ENCODE results near the gene G2E3.
"Not testable (repeated sequence)": the region's sequence is repeated elsewhere in the genome, so short reads cannot be mapped to it uniquely, and the experiment has no call there.

G2E3 gene

DNA sequence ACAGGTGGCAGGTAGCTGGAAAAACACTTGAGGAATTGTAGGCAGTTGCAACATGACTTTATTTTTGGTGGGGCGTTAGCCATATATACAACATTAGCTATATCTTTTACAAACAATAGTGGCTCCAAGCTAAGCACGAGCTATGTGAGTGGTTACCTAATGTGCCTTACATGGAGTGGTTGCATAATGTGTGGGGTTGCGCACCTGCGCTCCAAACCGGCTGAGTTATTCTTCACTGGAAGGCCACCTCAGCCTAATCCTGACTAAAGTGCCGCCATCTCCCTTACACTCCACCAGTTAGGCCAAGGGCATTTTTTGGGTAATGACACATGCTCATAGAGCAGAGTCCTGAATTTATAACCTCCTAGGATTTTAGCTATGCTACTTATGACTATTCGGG is 31.8 kb upstream of the G2E3 start:
- FAIRE-seq (no peak), DNase-seq (ENCODE audit: insufficient read length, low spot score) (no peak)
- no peak for TF ChIP-seq POU2F2 (IDR thresholded peaks at IDR 0.05; ENCODE audit: low read depth, low read length)
- TF ChIP-seq TAF1 (IDR thresholded peaks at IDR 0.05; ENCODE audit: low read depth, low read length): no peak
- no peak for TF ChIP-seq PAX5 (IDR thresholded peaks at IDR 0.05; ENCODE audit: insufficient read depth, low read length, severe bottlenecking)
- no peak for TF ChIP-seq POLR2A (IDR thresholded peaks at IDR 0.05; ENCODE audit: low read depth, low read length)
- TF ChIP-seq POLR2AphosphoS5 (IDR thresholded peaks at IDR 0.05; ENCODE audit: low read depth, low read length): no peak

DNA sequence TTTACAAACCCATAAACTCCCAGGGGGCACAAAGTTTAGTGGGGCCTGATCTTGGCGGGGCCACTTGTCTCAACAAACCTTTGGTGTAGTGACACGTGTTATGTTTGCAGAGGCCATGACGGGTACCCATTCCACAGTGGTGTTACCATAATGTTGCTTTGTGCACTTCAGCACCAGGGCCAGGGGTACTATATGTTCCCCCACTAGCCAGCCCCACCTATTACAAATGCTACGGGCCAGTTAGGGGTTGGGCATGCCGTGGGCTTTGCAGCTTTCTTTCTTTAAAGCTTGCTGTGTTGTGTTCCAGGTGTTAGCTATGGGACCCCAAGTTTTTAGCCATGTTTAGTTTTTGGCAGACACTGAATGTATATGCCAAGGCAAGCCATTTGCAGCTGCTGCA is 30.8 kb upstream of the G2E3 start:
- TF ChIP-seq POU2F2 (IDR thresholded peaks at IDR 0.05; ENCODE audit: low read depth, low read length) (no peak), POLR2AphosphoS5 (IDR thresholded peaks at IDR 0.05; ENCODE audit: low read depth, low read length) (no peak), TAF1 (IDR thresholded peaks at IDR 0.05; ENCODE audit: low read depth, low read length) (no peak), POLR2A (IDR thresholded peaks at IDR 0.05; ENCODE audit: low read depth, low read length) (no peak)
- FAIRE-seq (no peak), DNase-seq (ENCODE audit: insufficient read length, low spot score) (no peak)

- no peak for FAIRE-seq
- DNase-seq (ENCODE audit: insufficient read length, low spot score): no peak
- TF ChIP-seq POLR2A (IDR thresholded peaks at IDR 0.05; ENCODE audit: low read depth, low read length): no peak
- TF ChIP-seq SPI1 (IDR thresholded peaks at IDR 0.05; ENCODE audit: low read depth, low read length): no peak
- no peak for TF ChIP-seq PAX5 (IDR thresholded peaks at IDR 0.05; ENCODE audit: insufficient read depth, low read length, severe bottlenecking)
- TF ChIP-seq POU2F2 (IDR thresholded peaks at IDR 0.05; ENCODE audit: low read depth, low read length): no peak
- TF ChIP-seq POLR2AphosphoS5 (IDR thresholded peaks at IDR 0.05; ENCODE audit: low read depth, low read length): no peak
- no peak for TF ChIP-seq TAF1 (IDR thresholded peaks at IDR 0.05; ENCODE audit: low read depth, low read length)
These were observed 29.9 kb upstream of the G2E3 start for GRCh38 chr14:30528778-30529642.

- TF ChIP-seq SPI1 (IDR thresholded peaks at IDR 0.05; ENCODE audit: low read depth, low read length): no peak
- no peak for TF ChIP-seq POLR2A (IDR thresholded peaks at IDR 0.05; ENCODE audit: low read depth, low read length)
- TF ChIP-seq PAX5 (IDR thresholded peaks at IDR 0.05; ENCODE audit: insufficient read depth, low read length, severe bottlenecking): no peak
- no peak for TF ChIP-seq TAF1 (IDR thresholded peaks at IDR 0.05; ENCODE audit: low read depth, low read length)
- TF ChIP-seq POLR2AphosphoS5 (IDR thresholded peaks at IDR 0.05; ENCODE audit: low read depth, low read length): no peak
- TF ChIP-seq POU2F2 (IDR thresholded peaks at IDR 0.05; ENCODE audit: low read depth, low read length): no peak
- no peak for DNase-seq (ENCODE audit: insufficient read length, low spot score)
- no peak for FAIRE-seq
These were observed 26.7 kb upstream of the G2E3 start for GRCh38 chr14:30532264-30532663.

DNA sequence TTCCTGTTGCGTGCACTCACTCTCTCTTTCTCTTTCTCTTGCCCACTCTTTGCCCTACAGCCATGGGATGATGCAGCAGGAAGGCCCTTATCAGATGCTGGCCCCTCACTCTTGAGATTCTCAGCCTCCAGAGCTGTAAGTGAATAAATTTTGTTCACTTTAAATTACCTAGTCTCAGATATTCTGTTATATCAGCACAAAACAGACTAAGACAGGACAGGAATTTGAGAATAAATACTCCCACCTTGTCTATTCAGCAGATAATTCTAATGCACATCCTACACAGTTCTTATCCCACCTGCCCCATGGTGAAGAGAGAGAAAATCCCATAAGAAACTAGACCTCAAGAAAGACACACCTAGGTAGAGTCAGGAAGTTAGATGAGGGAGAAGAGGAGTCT is 25.8 kb upstream of the G2E3 start:
- DNase-seq (ENCODE audit: insufficient read length, low spot score): no peak
- FAIRE-seq: no peak
- no peak for TF ChIP-seq SPI1 (IDR thresholded peaks at IDR 0.05; ENCODE audit: low read depth, low read length)
- TF ChIP-seq PAX5 (IDR thresholded peaks at IDR 0.05; ENCODE audit: insufficient read depth, low read length, severe bottlenecking): no peak

- FAIRE-seq: no peak
- no peak for DNase-seq (ENCODE audit: insufficient read length, low spot score)
- TF ChIP-seq POLR2AphosphoS5 (IDR thresholded peaks at IDR 0.05; ENCODE audit: low read depth, low read length) (no peak), POLR2A (IDR thresholded peaks at IDR 0.05; ENCODE audit: low read depth, low read length) (no peak), PAX5 (IDR thresholded peaks at IDR 0.05; ENCODE audit: insufficient read depth, low read length, severe bottlenecking) (no peak), TAF1 (IDR thresholded peaks at IDR 0.05; ENCODE audit: low read depth, low read length) (no peak), SPI1 (IDR thresholded peaks at IDR 0.05; ENCODE audit: low read depth, low read length) (no peak), POU2F2 (IDR thresholded peaks at IDR 0.05; ENCODE audit: low read depth, low read length) (no peak)
These were observed 17.6 kb upstream of the G2E3 start for GRCh38 chr14:30541318-30541717.

DNA sequence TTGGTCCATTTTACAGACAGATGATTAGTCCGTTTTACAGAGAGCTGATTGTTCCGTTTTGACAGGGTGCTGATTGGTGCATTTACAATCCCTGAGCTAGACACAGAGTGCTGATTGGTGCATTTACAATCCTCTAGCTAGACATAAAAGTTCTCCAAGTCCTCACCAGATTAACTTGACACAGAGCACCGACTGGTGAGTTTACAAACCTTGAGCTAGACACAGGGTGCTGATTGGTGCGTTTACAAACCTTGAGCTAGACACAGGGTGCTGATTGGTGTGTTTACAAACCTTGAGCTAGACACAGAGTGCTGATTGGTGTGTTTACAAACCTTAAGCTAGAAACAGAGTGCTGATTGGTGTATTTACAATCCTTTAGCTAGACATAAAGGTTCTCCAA is 12.2 kb upstream of the G2E3 start:
- not testable (repeated sequence) for DNase-seq (ENCODE audit: insufficient read length, low spot score); FAIRE-seq

GRCh38 chr14:30547388-30548048 is 11.4 kb upstream of the G2E3 start:
- DNase-seq (ENCODE audit: insufficient read length, low spot score): no peak
- no peak for FAIRE-seq

GRCh38 chr14:30550335-30550734 is 8.6 kb upstream of the G2E3 start:
- TF ChIP-seq POLR2A (IDR thresholded peaks at IDR 0.05; ENCODE audit: low read depth, low read length): no peak
- TF ChIP-seq PAX5 (IDR thresholded peaks at IDR 0.05; ENCODE audit: insufficient read depth, low read length, severe bottlenecking): no peak
- TF ChIP-seq SPI1 (IDR thresholded peaks at IDR 0.05; ENCODE audit: low read depth, low read length): no peak
- TF ChIP-seq POLR2AphosphoS5 (IDR thresholded peaks at IDR 0.05; ENCODE audit: low read depth, low read length): no peak
- TF ChIP-seq POU2F2 (IDR thresholded peaks at IDR 0.05; ENCODE audit: low read depth, low read length): no peak
- no peak for TF ChIP-seq TAF1 (IDR thresholded peaks at IDR 0.05; ENCODE audit: low read depth, low read length)
- DNase-seq (ENCODE audit: insufficient read length, low spot score) (no peak), FAIRE-seq (no peak)

More at GRCh38 chr14:30547388-30548048, 11.4 kb upstream of the G2E3 start:
- TF ChIP-seq SPI1 (IDR thresholded peaks at IDR 0.05; ENCODE audit: low read depth, low read length) (no peak), PAX5 (IDR thresholded peaks at IDR 0.05; ENCODE audit: insufficient read depth, low read length, severe bottlenecking) (no peak), POU2F2 (IDR thresholded peaks at IDR 0.05; ENCODE audit: low read depth, low read length) (no peak), TAF1 (IDR thresholded peaks at IDR 0.05; ENCODE audit: low read depth, low read length) (no peak), POLR2AphosphoS5 (IDR thresholded peaks at IDR 0.05; ENCODE audit: low read depth, low read length) (no peak)

GRCh38 chr14:30551460-30551859 is 7.5 kb upstream of the G2E3 start:
- FAIRE-seq (no peak), DNase-seq (ENCODE audit: insufficient read length, low spot score) (no peak)
- no peak for TF ChIP-seq TAF1 (IDR thresholded peaks at IDR 0.05; ENCODE audit: low read depth, low read length)
- no peak for TF ChIP-seq PAX5 (IDR thresholded peaks at IDR 0.05; ENCODE audit: insufficient read depth, low read length, severe bottlenecking)
- TF ChIP-seq POLR2AphosphoS5 (IDR thresholded peaks at IDR 0.05; ENCODE audit: low read depth, low read length): no peak
- TF ChIP-seq SPI1 (IDR thresholded peaks at IDR 0.05; ENCODE audit: low read depth, low read length): no peak
- no peak for TF ChIP-seq POU2F2 (IDR thresholded peaks at IDR 0.05; ENCODE audit: low read depth, low read length)
- TF ChIP-seq POLR2A (IDR thresholded peaks at IDR 0.05; ENCODE audit: low read depth, low read length): no peak
